ENCODE results near the gene NENF. TPM values are rescaled to one million over a fixed set of nuclear protein-coding genes. Genes with fewer than 3 reads are reported as not detected.
"Not testable (repeated sequence)": the region's sequence is repeated elsewhere in the genome, so short reads cannot be mapped to it uniquely, and the experiment has no call there.

The NENF gene
- total RNA-seq, 1 donor from 2014 or later: 40.9 TPM

DNA sequence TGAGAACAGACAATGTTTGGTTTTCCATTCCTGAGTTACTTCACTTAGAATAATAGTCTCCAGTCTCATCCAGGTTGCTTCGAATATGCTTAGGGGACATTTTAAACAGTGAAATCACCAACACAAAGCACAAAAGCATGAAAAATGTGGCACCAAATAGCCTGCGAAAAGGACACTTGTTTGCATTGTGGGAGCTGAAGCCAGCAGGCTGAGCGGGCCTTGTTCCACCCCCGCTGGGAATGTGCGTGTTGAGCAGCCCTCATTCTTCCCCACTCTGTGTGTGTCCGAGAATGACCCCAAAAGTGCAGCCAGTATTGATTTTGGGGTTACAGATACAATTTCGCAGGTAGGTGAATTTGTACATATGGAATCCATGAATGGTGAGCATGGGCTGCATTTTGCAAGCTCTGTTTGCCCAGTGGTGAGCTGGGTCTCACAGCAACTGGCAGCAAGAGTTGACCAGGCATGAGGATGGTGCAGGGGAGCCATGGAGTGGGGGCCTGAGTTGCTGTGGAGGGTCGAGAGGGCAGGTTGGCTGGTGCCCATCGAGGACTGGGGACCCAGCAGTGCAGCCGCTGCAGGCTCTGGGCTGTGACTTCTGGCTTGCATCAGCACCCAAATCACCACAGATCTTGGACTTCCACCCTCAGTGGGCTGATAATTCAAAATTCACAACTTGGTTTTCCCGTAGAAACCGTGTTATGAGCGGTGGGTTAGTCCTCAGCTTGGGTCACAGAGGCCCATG lies 29.4 kb downstream of the NENF start:
- ATAC-seq: no peak

DNA sequence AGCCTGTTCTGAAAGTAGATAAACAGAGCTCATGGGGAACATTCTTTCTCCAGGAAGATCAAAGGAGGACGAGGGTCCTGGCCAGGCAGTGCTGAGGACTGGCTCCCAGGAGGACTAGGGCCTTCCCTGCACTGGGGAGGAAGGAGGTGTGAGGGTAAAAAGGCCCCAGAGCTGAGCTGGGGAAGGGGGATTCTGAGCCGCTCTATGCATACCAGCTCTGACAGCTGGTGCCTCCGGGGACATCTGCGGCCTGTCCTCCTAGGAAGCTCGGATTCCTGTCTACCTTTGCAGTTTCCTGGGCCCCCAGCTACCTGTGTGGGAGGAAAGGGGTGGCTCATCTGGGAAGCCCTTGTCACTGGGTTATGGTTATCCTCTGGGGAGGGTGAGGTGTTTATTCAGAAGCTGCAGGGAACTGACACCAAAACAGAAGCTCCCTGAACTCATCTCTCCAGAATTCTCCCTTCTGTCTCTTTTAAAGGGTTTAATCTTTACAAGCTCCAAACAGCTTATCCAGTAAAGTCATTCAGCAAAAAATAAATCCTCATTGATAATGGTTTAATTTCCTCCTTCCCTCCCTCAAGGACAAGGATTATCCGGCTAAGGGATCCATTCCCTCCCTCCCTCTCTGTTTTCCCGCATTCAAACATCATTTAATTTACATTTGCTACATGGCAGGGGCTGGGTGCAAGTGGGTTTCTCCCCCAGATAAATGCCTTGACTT lies 31.0 kb downstream of the NENF start:
- no peak for ATAC-seq

DNA sequence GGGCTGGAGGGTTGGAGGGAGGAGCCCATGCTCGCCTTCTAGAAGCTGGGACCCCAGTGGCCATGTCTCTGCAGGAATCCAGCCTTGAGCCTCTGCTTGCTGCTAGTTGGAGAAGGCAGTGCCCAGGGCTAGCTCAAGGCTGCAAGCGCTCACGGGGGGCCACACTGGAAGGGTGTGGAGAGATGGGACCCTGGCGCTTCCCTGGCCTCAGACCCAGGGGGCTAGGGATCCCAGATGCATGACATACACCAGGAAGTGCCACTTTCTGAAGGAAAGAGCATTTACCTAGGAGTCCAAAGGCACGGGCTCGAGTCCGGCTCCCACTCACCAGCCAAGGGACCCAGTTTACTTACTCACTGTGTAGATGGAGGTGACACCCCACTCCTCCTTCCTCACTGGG lies 32.6 kb downstream of the NENF start:
- ATAC-seq: no peak

DNA sequence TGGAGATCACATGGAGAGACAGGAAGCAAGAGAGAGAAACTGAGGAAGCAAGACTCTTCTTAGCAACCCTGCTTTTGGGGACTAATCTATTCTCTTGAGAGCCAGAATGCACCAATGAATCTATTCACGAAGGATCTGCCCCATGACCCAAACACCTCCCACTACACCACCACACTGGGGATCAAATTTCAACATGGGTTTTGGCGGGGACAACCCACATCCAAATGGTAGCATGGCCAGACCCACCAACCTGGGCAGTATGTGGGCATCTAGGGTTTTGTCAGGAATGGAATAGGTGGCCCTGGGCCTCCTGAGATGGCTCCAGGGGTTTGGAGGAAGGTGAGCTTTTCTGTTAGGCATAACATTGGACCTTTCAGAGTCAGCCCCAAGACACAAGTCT lies 33.7 kb downstream of the NENF start:
- ATAC-seq: no peak

DNA sequence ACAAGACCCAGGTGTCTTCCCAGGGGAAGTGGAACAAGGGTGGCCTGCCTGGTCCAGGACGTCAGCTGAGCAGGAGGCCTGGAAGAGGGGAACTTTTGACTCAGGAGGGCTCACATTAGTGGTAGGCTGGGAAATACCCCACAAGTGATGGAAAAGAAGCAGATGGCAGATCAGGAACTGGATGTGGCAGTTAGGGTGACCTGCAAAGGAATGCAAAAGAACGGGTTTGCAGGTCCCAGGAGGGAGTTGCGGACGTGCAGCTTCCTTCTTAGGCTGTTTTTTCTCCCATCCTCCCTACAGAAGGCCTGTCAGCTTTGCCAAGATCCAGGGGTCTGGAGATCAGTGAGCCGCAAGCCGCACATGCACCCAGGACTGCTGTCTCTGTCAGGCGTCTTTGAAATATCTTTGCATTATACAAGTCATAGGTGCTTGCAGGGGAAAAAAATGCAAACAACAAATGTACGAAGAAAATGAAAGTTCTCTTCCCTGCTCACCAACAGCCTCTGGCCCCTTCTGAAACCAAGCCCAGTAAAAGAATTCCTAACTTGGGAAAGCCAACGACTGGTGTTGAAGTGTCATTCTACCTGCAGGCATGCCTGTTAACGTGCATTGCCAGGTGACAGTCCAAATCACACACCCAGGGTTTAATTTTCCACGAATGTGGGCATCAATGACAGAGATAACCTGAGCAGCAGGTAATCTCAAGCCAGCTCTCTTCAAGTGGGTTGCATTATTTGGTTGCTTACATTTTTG lies 34.4 kb downstream of the NENF start:
- ATAC-seq: no peak

DNA sequence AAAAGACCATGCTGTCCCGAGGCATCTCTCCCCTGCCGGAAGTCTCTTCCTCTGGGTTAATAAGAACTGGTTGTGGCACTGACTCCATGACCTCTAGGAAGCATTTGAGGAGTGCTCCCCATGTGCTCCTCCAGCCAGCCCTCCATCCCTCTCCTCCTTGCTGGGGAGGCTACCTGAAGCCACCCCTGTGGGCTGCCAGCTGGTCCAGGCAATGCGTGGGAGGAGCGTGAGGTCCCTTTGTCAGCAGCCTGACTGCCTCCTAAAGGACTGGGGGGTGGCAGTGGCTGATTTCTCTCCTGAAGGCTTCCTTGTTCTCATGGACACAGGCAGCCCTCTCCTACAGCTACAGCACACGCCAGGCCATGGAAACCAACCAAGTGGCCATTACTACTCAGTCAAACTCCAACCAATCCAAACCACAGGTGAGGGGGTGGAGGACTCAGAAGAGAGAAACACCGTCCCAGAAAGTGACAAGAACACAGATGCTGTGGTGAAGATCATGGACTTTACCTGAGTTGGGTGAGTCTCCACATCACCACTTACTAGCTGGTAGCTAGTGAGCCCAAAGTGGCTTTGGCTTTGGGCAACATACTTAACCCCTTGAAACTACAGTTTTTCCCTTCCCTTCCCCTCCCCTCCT lies 35.2 kb downstream of the NENF start:
- ATAC-seq: no peak

DNA sequence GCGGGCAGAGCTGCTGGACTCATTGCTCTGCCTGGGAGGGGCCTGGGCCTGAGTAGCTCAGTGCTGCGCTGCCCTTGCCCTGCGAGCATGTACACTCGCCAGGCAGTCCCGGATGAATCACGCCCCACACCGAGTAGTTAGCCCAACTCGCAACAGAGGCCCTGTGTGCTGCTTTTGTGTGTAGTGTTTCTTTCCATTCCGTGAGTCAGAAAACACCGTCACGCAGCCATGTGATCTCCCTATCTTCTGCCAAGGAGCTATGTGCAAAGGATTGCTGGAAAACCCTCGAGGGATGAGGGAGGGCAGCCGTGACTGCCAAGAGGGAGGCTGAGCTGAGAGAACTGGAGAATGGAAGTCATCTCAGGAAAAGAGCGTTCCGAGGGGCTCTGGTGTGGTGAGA lies 37.3 kb downstream of the NENF start:
- peak; percentile 94 for ATAC-seq

DNA sequence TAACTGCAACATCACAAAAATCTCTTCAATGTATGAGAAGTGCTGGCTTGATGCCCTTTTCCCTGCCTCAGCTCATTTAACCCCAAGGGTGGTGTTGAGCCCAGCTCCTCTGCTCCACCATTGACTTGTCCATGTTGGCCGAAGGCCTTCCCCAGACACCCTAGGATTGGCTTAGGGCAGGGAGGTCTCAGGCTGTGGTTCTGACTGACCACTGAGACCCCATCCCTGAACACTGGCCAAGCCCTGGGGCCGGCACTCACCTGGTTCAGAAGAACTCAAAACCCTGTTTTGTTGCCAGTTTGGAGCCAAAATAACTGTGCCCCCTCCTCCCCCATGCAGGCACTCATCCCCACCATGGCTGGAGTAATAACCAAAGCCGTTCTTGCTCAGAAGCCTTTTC lies 38.6 kb downstream of the NENF start:
- no peak for ATAC-seq

DNA sequence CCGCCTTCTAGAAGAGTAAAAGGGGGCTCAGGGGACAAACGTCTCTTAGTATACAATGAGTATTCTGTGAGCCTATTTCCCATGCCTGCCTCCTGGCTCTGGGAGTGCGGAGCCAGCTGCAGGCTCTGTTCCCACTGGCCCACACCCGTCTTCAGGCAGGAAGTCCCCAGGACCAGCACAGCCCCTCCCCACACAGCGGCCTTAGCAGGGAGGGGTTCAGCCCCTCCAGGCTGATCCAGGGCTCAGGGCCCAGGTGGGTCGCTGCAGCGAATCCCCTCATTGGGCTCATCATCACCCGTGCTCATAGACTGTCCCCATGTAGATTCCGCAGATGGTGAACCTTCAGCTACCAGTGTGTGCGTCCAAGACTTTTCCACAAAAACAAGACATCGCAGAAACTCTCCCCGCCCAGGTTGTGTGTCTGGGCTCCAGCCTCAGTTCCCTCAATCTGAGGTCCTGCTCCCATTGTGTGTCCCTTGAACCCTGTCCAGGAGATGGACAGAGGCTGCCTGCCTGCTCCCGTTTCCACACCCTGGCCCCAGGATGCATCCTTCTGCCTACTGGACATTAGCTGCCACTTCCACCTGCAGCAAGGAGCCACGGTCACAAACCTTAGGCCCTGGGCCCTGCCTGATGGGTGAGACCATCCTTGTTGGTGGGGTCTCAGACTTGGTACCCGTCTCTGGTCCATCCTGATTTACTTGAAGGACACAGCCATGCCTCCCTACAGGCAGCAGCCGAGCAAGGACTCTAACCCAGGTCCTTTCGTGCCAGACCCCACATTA lies 39.4 kb downstream of the NENF start:
- ATAC-seq: no peak

DNA sequence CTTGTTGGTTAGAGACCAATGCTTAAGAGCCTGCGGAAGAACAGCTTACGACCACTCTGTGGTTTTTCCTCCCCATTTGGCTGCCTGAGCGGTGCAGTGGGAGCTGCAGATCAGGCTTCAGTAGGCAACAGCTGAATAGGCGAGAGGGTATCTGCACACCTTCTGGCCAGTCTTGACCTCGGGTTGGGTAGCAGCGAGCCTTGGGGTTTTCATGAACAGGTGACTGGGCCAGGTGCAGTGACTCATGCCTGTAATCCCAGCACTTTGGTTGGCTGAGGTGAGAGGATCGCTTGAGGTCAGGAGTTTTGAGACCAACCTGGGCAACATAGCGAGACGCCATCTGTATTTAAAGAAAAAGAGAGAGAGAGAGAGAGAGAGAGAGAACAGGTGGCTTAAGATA lies 41.0 kb downstream of the NENF start:
- no peak for ATAC-seq

DNA sequence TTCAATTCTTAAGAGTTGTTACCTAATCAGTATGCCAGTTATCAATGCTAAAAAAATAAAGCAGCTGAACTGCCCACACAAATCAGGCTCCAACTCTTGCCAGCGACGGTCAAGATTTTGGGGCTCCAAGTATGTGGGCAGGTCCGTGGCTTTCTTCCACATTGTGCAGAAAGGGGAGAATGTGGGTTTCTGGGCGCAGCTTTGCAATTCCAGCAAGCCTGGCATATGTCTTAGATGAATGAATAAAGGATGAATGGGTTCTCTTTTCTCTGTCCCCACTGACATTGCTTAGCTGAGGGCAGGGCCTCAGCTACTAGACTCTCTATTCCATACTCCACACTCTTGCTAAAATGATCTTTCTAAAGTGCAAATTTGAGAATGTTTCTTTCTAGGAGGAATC lies 42.4 kb downstream of the NENF start:
- no peak for ATAC-seq

DNA sequence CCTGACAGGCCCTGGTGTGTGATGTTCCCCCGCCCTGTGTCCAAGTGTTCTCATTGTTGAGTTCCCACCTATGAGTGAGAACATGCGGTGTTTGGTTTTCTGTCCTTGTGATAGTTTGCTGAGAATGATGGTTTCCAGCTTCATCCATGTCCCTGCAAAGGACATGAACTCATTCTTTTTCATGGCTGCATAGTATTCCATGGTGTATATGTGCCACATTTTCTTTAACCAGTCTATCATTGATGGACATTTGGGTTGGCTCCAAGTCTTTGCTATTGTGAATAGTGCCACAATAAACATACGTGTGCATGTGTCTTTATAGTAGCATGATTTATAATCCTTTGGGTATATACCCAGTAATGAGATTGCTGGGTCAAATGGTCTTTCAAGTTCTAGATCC lies 43.1 kb downstream of the NENF start:
- not testable (repeated sequence) for ATAC-seq

DNA sequence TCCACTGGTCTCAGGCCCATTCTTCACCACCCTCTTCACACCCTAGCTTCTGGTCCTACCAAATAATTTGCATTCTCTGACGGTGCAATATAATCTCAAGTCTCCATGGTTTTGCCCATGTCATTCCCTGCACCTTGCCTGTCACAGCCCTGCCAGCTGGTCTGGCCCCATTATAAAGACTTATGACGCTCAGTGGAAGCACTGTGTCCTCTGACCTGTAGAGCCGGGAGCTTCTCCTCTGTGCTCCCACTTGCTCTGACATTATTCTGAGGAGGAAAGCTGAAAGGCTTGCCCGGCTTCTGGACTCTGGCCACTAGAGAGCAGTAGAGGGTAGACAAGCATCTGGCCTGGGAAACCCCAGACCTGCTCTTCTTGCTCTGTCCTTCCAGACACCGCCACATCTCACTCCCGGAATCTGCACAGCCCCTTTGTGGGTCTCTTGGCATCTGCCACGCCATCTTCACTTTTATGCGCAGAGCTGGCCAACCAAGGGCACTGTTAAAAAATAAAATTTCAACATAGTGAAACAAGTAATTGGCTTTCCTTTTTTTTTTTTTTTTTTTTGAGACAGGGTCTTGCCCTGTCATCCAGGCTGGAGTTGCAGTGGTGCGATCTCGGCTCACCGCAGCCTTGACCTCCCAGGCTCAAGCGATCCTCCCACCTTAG lies 44.4 kb downstream of the NENF start:
- peak; percentile 93 for ATAC-seq

DNA sequence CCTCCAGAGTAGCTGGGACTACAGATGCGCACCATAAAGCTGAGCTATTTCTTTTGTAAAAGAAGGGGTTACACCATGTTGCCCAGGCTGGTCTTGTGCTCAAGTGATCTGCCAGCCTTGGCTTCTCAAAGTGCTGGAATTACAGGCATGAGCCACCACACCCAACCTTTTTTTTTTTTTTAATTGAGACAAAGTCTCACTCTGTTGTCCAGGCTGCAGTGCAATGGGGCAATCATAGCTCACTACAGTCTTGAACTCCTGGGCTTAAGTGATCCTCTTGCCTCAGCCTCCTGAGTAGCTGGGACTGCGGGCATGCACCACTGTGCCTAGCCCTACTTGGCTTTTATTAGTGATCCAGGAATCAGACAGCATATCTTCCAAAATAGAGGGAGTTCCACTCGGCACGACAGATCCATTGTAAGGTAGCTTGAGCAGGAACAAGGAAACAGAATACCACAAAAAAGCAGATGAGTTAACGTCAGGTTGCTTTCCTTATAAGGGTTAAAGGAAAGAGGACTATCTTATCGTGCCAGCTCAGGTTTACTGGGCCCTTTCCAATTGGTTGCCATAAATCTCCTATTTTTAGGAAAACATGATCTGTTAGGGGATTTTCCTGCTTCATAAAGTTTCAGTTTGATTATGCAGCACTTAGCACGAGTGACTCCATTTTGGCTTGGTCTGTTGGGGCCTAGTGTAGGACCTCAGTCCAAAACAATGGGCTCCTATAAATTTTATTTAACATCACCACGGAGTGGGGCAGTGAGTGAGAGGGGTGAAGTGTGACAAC lies 45.2 kb downstream of the NENF start:
- peak; percentile 62 for ATAC-seq

DNA sequence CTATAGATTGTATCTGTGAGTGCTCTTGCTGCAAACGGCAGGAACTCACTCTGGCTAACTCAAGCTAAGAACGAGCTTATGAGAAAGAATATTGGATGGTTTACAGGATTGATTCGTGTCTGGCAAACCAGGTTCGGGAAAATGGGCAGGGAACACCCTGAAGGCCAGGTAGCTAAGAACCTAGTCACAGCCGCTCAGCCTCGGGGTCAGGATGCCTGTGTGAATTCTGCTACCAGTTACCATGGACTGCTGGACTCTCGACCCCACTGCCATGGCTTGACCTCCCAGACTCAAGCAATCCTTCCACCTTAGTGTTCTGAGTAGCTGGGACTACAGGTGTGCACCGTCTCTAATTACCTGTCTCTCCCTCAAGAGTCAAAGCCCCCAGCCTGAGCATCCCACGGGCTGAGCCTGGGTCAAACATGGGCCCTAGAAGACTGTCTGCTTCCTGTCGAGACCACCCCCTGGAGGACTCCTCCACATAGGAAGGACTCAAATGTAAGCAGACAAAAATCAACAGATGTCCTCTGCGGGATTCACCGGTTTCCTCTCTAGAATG lies 45.8 kb downstream of the NENF start:
- ATAC-seq: no peak

DNA sequence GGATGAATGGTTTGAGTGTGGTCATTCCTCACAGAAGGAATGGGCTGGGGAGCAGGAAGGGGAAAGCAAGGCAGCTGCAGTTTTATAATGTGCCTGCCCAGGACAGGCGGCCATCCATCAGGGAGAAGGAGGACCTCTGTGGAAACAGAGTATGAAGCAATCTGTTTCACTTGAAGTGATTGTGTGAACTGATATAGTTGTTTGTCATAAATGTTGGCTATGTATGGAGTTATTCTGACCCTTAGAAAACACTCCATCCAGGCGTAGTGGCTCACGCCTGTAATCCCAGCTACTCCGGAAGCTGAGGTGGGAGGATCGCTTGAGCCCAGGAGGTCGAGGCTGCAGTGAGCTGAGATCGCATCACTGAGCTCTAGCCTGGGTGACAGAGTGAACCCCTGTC lies 46.5 kb downstream of the NENF start:
- no peak for ATAC-seq

DNA sequence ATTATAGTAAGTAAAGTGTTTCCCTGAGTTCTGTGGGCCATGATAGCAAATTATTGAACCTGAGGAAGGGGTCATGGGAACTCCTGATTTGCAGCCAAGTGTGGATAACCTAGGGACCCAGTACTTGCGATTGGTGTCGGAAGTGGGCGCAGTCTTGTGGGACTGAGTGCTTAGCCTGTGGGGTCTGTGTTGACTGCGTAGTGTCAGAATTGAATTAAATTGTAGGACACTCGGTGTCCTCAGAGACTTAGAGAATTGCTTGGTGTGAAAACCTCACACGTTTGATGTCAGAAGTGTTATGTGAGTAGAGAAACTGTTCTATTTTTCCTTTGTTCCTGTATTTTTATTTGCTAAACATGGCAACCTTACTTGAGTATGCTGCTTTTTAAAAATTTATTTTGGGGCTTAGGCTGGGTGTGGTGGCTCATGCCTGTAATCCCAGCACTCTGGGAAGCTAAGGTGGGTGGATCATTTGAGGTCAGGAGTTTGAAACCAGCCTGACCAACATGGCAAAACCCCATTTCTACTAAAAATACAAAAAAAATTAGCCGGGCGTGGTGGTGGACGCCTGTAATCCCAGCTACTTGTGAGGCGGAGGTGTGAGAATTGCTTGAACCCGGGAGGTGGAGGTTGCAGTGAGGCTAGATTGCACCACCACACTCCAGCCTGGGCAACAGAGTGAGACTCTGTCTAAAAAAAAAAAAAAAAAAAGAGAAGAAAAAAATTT lies 48.2 kb downstream of the NENF start:
- not testable (repeated sequence) for ATAC-seq

DNA sequence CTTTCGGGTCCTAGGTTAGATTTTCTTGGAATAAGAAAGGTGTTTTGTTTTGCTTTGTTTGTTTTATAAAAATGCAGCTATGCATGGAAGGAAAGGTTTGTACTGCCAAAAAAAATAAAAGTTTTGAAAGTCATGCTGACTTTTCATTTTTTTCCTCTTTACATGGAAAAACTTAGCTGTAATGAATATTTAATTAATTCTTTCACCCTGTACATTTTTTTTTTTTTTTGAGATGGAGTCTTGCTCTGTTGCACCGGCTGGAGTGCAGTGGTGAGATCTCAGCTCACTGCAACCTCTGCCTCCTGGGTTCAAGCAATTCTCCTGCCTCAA lies 48.7 kb downstream of the NENF start:
- ATAC-seq: no peak

DNA sequence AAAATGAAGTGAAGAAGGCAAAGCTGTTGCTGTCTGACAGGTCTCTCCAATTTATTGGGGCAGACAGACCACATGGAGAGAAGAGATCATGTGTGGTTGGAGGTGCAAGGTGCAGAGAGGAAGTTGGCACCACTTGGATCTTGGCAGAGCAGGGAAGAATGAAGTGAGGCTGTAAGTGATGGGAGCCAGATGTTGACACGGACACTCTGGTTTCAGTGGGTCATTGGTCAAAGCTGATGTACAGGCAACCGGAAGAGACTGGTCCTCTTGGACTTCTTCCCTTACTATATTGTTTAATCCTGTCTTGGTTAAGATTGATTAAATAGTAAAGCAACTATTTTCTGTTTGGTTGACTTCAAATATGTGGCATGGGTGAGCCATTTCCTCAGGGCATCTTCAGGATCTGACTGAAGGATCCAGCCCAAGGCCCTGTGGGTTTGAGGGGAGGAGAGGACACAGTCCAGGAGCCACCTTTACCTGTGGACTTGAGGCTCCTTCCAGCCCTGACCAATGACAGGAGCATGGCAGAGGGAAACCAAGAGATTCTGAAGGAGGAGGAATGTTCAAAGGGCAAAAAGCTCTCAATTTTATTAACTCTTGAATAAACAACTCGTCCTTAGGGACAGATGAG lies 49.4 kb downstream of the NENF start:
- ATAC-seq: no peak

All from esophagus mucosa (tissue), 1 donor.